Activated CD4-positive, alpha-beta T cell treated with anti-CD3 and anti-CD28 coated beads, Interleukin-2, Interleukin-4, amounts not matched to agents 100 ng/mL and 50 ng/mL, durations not matched to agents 16 hours and 8 hours (primary cell): ENCODE data around the gene SRRM4.
"Not testable (repeated sequence)": the region's sequence is repeated elsewhere in the genome, so short reads cannot be mapped to it uniquely, and the experiment has no call there.

Experiments
- DNase-seq: peaks from one replicate; pipeline ENCODE4 v3.0.0-alpha.2; 2020; ENCODE audit warnings: low spot score

Gene SRRM4, protein sequence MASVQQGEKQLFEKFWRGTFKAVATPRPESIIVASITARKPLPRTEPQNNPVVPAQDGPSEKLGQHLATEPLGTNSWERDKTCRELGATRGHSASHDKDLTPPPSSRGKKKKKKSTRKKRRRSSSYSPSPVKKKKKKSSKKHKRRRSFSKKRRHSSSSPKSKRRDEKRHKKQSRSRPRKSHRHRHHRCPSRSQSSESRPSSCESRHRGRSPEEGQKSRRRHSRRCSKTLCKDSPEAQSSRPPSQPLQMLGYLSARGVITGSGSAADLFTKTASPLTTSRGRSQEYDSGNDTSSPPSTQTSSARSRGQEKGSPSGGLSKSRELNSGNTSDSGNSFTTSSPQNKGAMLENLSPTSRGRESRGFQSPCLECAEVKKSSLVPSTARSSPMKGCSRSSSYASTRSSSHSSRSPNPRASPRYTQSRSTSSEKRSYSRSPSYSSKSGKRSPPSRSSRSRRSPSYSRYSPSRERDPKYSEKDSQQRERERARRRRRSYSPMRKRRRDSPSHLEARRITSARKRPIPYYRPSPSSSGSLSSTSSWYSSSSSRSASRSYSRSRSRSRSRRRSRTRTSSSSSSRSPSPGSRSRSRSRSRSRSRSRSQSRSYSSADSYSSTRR

DNA sequence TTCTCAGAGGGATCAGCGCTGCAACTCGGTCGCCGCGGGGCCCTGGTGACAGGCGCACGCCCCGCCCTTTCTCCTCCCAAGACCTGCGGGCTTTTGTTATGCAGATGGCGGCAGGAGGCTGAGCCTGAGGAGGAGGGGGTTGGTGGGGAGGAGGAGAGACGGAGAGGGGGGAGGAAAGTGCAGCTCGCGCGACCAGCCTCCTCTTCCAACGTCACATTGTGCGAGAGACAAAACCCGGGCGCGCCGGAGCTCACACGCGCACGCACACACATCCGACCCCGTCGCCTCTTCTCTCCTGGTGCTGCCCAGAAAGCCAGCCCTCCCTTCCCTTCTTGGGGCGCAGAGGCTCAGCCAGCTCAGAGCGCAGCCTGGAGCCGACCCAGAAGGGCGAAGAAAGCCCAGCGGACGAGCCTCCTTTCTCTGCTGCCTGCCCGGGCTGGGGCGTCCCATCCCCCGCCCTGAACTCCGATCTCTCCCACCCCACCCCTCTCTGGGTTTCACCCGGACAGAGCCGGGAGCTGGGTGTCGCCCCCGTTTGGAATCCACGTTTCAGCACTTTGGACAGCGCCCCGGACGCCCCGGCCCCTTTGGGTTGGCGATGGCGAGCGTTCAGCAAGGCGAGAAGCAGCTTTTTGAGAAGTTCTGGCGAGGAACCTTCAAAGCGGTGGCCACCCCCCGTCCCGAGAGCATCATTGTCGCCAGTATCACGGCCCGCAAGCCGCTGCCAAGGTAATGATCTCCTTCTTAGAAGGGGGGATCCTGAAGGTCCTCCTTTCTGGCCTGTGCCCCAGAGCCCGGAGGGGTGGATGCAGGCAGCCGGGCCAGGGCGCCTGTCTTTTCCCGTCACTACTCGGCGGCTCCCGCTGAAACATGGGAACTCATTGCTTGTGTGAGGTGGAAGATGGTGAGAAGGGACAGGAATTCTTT lies at the start of gene SRRM4:
TSS of gene SRRM4 (plus strand) at position 257 of the 927 bp plus-strand sequence. CDS start at position 599, 342 bp downstream.
- no peak for DNase-seq

DNA sequence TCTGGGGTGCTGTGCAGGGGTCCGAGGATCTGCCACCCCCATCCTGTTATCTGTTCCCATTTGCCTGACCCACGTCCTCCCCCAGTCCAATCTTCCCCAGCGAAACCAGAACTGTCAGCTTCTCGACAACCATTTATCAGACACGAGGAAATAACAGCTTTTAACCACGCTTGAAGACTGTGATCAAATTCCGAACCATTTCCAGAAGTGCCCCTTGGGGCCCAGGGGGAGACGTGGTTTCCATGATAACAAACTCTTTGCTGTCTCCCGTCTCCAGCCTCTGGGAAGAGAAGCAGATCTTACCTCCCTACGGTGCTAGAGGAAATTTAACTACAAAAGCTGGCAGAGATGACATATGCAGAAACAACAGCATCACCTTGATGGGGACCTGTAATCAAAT lies 35.1 kb upstream of the SRRM4 start:
- DNase-seq = no peak

DNA sequence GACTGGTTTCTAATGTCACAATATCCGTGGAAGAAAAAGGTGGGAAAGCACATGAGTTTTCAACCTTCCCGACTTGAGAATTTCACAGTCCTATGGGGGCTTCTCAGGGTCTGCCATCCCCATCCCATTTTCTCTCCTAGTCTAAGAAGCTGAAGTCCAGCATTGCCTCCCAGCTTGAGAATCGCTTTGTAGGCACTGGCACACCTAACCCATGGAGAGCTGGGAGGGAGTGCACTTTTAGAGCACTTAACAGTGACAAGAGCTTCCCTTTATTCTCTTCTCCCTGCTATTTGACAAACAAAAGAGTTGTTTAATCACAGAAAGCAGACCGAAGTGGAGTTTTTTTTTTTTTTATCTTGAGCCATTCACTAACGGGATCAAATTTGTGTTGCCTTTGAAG lies 22.8 kb upstream of the SRRM4 start:
- DNase-seq = no peak

DNA sequence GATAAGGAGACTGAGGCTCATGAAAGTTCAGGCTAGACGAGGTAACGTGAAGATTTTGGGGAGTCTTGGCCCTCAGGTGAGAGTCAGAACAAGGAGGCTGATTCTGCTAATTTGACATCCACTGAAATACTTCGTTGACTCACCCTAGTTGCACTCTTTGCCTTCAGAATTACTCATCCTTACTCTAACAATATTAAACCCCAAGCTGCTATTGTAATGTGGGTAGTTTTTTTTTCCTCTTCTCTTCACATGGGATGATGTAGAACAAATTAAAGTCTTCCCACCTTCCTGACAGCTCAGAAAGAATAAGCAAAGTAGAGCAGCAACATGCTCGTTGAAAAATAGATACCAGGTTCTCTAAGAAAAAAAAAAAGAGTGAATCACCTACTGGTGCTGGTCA lies 22.0 kb upstream of the SRRM4 start:
- DNase-seq = no peak

DNA sequence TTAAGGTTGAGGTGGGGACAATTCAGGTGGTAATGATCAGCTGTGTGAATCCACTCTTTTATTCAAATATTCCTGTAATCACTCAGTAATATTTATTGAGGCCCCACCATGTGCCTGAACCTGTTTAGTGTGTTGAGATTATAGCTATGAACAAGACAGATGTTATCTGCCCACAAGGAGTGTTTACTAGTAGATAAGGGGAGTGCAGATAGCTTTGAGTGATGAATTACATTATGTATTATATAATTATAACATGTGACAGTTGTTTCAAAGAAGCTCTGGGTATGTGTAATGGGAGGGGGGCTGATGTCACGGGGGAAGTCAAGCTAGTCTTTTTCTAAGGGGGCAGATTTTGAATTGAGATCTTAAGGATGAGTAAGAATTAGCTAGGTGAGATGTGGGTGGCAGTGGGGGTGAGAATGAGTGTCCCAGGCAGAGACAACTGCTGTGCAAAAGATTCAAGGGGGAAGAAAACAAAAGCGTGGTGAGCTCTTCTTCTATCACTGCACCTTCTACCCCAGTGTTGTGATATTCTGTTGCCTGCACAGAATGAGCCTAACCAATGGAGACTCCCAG lies 21.3 kb upstream of the SRRM4 start:
- DNase-seq = no peak

DNA sequence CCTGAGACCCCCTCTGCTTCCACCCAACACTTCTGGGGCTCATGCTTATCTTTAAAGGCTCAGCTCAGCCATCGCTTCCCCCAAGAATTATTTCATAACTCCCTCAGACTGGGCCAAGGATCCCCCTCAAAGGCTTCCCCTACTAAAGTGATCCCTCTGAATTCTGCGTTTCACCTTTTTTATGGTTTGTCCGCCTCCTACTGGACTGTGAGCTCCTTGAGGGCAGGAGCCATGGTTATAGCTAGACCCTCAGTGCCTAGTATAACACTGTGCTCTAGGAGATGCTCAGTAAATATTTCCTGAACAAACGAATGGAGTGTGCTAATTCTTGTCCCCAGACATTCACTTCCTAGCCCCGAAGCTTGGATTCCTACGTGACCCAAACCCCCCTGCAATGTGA lies 20.5 kb upstream of the SRRM4 start:
- DNase-seq = no peak

DNA sequence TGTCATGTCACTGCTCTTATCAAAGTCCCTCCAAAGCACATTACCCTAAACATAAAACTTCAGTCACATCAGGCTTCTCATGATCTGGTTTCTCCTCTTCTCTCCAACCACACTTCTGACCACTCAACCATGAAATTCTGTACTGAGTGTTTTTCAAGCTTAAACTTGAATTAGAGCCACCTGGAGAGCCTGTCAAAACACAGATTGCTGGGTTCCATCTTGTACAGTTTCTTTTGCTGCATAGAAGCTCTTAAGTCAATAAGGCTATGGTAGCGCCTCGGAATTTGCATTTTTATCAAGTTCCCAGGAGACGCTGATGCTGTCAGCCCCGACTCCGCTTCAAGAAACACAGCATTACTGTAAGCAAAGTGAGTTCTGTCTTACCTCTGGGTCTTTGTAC lies 16.4 kb upstream of the SRRM4 start:
- DNase-seq = no peak

DNA sequence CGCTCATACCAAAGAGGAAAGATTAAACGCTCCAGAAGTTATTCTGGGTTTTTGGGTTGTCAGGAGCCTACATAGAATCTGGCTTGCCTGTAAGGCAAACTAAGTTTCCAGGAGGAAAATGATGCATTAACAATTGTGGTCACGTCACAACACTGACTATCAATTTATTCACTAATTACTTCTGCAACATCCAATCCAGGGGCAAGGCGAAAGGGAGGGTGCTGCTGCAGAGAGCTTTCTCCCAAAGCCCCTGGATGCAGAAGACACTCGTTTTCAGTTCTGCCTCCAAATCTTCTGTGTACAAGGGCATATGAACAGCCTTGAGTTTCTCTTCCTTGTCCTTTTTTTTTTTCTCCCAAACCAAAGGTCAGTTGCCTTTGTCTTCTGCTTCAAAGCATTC lies 10.5 kb upstream of the SRRM4 start:
- no peak for DNase-seq

DNA sequence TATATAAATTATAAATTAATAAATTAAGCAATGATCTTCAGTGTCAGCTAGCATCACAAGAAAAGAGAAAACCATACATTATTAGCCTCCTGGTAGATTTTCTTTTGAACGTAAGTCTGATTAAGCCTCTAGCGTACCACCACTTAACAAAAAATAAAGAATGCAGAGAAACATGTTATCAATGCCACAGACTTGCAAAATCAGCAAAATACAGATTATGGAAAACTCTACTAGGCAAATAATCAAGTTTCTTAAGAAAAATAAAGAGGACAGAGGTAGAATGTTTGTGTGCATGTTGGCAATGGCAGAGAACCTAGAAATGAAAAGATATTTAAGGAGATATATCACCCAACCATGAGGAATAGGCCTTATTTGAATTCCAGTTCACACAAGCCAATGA lies 8.4 kb upstream of the SRRM4 start:
- DNase-seq = no peak

DNA sequence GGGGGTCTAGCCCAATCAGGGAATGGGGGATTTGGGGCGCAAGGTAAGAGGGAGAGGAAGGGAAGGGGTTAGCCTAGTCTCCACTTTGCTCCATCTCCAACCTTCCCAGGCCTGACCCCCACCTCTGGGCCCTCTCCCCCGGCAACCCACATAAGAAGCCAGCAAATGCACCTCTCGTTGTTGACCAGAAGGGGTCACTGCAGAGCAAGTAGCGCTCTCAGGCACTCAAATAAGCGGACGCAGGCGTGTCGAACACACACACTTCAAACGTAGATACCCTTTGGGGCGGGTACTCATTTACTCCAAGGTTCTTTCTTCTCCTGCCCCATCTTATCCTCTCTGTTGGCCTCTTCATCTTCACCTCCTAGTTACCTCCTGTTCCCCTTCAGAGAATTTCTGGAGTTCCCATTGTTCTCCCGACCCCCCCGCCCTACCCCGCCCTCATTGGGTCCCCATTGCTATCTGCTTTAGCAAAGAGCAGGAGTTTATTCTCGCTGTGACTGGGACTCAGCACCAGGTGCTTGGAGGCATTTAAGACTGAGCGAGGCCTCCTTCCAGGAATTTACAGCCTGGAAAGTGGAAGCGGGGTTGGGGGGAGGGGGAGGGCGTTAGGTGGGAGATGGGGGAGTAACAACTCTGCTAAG lies 1.5 kb upstream of the SRRM4 start:
- DNase-seq = peak; percentile 52

DNA sequence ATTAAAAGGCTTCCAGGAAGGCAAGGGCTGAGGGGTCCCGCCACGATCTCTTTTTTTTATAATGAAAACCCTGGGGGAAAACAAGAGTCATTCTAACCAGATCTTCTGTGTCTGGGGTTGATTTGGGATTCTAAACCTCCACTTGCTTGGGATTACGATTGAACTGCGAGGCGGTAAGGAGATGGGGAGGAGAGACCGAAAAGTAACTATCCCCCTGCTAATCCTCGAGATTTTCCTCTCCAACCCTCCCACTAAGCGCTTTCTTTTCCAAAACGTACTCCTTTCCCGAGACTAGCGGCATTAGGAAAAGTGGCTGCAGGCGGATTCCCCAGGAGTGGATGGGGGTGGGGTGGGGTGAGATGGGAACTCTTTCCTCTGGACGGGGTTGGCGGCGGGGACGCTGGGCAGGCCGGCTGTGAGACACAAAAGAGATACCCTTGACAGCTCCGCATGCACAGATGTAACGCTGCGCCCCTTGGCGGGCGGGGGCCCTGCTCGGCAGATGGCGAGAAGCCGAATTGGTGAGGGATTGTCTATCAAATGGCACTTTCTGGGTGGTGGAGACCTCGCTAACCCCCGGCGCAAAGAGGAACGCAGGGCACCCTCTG lies 830 bp upstream of the SRRM4 start:
- no peak for DNase-seq

DNA sequence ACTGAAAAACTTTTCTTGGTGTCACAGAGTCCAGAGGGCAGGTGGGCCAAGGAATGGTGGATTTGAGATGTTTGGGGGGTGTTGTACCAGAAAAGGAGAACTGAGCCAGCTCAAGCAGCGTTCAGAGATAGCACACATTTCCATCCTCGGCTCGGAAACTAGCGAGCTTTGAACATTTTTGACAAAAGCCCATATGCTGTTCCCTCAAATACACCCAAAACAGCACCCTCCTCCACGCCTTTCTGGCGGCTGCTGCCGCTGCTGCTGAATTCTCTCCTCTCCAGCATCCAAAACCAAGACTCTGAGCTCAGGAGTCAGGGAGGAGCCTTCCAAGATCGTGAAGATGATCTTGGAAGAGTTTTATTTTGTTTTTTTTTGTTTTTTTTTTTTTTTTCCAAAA lies 961 bp downstream of the SRRM4 start:
- DNase-seq = no peak

DNA sequence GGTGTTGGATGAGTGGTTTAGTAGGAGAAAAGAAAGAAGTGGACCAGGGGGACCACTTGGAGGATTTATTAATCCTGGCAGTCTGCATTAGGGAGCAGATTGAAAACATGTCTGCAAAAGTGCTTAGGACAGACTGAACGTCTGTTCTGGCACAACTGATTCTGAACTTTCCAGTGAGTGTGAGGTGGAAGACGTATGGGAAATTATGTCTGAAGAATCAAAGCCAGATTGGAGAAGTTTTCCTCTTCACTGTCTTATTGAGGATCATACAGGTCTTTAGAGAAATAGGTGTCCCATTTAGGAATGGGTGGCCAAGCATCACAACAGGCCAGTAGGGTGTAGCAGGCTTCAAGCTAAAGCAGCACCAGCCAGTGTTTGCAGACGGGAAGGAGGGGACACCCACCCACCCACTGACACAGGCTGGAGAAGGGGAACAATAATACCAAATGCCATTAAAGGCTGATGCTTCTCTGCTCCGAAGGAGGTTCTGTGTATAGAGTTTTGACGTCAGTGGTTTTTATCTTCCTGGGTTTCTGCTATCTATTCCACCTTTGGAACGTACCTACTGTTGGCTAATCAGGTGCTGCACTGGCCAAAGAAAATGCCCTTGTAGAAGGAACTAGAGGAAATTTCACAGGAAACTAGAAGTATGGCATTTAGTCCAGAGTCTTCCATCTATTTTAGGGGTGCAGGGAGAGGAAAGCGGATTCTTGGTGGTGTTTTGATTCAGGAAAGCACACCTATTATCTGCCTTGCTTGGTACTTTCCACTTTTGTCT lies 1.8 kb downstream of the SRRM4 start:
- DNase-seq = no peak

DNA sequence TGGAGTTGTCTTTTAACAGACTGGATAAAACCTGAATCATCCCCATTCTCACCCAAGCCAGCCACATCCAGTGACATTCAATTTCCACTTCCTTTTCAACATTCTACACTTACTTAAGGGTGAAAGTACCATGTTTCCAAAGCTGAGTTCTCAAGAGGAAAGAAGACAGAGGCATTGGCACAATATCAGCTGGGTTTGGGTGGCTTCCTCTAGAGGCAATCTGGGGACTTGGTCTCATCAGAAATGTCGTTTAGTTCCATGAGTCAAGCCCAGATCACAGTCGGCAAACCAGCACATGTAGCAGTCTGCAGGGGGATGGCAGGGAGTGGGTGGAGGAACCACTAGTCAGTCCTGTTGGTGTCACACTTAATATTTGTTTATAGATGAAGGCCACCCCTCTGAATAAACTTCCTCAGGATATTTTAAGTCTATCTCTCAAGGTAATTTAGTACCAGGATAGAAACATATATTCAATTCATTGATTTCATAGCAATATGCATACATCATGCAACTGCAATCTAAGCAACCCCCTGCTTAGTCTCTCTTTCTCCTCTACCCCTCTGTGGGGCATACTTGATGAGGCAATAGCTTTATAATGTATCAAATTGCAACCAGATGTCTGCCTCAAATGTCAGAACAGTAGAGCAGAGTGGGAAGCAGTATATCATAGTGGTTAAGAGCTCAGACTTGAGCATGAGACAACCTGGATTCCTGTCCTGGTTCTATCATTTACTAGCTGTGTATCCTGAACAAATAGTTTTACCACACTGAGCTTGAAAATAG lies 3.0 kb downstream of the SRRM4 start:
- no peak for DNase-seq

DNA sequence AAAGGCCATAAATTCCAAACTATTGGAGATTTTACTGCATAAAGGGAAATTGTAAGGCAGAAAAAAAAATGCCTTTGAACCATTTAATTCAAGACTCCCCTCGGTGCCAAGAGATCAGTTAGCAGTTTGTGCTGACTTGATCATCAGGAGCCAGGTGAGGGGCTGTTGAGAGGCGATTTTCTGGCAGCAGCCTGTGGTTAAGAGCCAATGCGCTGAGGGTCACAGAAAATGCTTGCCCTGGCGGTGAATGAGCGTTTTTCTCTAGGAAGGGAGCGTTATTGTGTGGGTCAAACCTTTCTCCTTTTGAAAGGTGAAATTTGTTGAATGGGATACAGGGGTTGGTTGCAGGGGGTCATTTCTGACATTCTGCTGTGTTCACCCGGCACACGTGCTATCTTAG lies 4.7 kb downstream of the SRRM4 start:
- DNase-seq = no peak

DNA sequence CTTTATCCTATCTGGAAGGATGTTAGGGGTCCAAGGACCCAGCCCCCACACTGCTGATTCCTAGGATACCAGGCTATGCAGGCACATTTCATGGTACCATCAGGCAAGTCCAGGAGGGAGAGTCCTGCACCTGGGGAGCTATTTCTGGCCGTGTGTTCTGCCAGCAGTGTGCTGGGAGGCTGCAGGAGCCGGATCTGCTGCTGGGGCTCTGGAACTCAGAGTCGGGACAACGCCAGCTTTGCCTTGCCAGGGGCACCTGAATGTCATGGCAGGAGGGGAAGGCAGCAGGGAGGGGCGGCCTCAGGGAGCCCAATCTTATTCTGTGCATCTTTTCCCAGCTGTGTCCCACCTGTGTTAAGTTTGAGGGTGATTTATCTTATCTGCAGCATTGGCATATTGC lies 17.8 kb downstream of the SRRM4 start:
- no peak for DNase-seq

DNA sequence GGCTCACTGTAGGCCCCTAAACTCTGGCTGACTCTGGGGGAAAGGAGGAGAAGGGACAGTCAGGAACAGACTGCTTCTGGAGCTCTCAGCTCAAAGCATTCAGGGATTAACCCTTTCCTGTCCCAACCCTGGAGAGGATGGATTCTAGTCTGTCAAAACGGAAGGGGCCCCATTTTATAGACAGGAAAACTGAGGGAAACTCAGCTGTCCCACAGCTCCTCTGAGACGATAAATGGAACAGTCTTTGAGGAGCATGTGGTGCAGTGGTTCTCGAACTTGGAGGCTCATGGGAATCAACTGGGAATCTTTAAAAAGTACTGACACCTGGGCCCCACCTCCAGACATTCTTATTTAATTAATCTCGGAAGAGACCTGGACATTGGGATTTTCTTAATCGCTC lies 23.7 kb downstream of the SRRM4 start:
- no peak for DNase-seq

DNA sequence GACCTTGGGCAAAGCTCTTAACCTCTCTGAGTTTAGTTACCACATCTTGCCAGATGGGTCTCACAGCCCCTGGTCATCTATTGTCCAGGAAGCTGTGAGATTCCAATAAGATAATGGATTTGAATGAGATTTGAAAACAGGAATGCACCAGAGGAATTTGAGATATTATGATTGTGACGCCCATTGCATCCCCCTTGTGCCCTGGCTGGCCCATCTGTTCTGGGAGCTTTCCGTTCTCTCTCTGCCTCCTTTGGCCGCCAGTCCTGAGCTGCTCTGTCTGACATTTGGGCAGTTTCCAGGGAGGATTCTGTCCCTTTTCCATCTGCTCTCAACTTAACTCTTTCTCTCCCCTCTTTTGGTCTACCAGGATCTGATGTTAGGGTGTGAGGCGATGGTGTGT lies 24.6 kb downstream of the SRRM4 start:
- no peak for DNase-seq

DNA sequence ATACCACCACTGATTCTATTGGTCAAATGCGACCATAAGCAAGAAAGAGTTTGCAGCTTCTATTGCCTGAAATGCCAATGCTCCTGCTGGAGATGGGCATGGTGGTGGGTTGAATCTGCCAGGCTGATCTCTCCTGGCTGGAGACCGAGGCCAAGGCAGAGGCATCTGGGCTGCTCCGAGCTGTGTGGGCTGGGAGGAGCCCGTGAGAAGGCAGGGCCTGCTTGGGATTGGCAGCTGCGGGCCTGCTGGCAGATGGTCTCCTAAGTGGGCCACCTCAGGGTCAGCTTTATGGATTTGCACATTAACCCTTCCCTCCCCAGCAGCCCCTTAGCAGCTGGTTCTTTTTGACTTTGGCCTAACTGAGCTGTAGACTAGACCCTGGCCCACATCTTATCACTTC lies 25.4 kb downstream of the SRRM4 start:
- DNase-seq = no peak

DNA sequence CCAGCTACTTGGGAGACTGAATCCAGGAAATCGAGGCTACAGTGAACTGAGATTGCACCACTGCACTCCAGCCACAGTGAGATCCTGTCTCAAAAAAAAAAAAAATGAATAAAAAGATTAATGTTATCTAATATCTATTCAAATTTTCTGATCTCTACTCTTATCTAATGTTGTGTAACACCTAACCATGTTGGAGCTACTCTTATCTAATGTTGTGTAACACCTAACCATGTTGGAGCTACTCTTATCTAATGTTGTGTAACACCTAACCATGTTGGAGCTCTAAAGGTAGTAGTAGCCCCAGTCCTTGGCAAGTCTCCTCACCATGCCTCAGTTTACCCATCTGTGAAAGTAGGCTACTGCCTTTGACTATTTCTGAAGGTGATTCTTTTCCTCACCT lies 26.9 kb downstream of the SRRM4 start:
- not testable (repeated sequence) for DNase-seq
